Thoracic aorta (tissue), 2 donors: ENCODE measurements around the gene CCDC91. TPM values are rescaled to one million over a fixed set of nuclear protein-coding genes. Genes with fewer than 3 reads are reported as not detected.

Experiments used
- ATAC-seq: fragments of 150-250 bp; one replicate; pipeline ENCODE4 v1.8.0; 2017; ENCODE audit warnings: low read depth; ENCODE audit not compliant: insufficient number of reproducible peaks, low FRiP score
- DNase-seq: peaks from one replicate; pipeline ENCODE4 v3.0.0-alpha.2; 2020; ENCODE audit warnings: low spot score
- H3K27ac ChIP-seq, 2 donors: fragments of 200-600 bp; sonication (generic); 1 replicate in 1 of 2; 2 replicates in 1 of 2; pipeline ENCODE4 v1.5.1; 2016; ENCODE audit warnings: mild to moderate bottlenecking in 2 of 2, moderate library complexity in 2 of 2
- H3K27me3 ChIP-seq: fragments of 200-600 bp; sonication (generic); replicated peaks from 2 replicates; pipeline ENCODE4 v1.6.0; 2016; ENCODE audit warnings: mild to moderate bottlenecking; ENCODE audit not compliant: insufficient read depth
- H3K36me3 ChIP-seq: fragments of 200-600 bp; sonication (generic); one replicate; pipeline ENCODE4 v1.5.1; 2016
- H3K4me1 ChIP-seq, 2 donors: fragments of 200-600 bp; sonication (generic); 1 replicate in 1 of 2; 2 replicates in 1 of 2; pipeline versions ENCODE4 v1.5.1 to v1.6.0; 2016; ENCODE audit warnings: low read depth in 2 of 2, mild to moderate bottlenecking in 1 of 2; ENCODE audit not compliant: control insufficient read depth in 1 of 2
- H3K4me3 ChIP-seq: fragments of 200-600 bp; sonication (generic); 2 replicates; pipeline ENCODE4 v1.5.1; 2016; ENCODE audit warnings: mild to moderate bottlenecking
- H3K9me3 ChIP-seq: fragments of 200-600 bp; sonication (generic); 2 replicates; pipeline ENCODE4 v1.5.1; 2016
- CTCF ChIP-seq: fragments of 200-600 bp; sonication (generic); IDR thresholded peaks from one replicate; pipeline ENCODE4 v1.5.1; 2019; ENCODE audit warnings: antibody characterized with exemption
- total RNA-seq, 2 donors: library from RNA; depleted of rRNA; stranded (reverse); fragments of >200 nt; gene quantifications; one replicate each; pipeline versions ENCODE4 v1.1.0 to v1.2.3, GENCODE V29; 2016

Gene CCDC91
- total RNA-seq, 2 donors from 2014 or later, result 26.6 to 27.6 TPM

- Histone ChIP-seq H3K27ac (no peak overlapping the region), H3K4me1 (no peaks in the 10 kb centered on the region), H3K36me3 (no peaks in the 10 kb centered on the region), H3K9me3 (no peaks in the 10 kb centered on the region), H3K27me3 (no peaks in the 10 kb centered on the region), H3K4me3 (no peak overlapping the region)
- no peak for TF ChIP-seq CTCF
- DNase-seq (no peak), ATAC-seq (no peak)
These were observed 11.5 kb upstream of the CCDC91 start for GRCh38 chr12:28178775-28179174.

- H3K27ac ChIP-seq, result no peak overlapping the region
- ATAC-seq (no peak), DNase-seq (no peak)
- H3K9me3 ChIP-seq, result no peaks in the 10 kb centered on the region
- no peaks in the 10 kb centered on the region for H3K4me1 ChIP-seq
- H3K36me3 ChIP-seq, result no peaks in the 10 kb centered on the region
- H3K4me3 ChIP-seq, result no peak overlapping the region
- H3K27me3 ChIP-seq, result no peaks in the 10 kb centered on the region
- TF ChIP-seq CTCF, result no peak
These were observed 9.5 kb upstream of the CCDC91 start for GRCh38 chr12:28180786-28181185.

GRCh38 chr12:28184375-28184774, 5.9 kb upstream of the CCDC91 start:
- H3K36me3 ChIP-seq, result no peaks in the 10 kb centered on the region
- peaks cover 0 to 1% of the 10 kb centered on the region in 2 donors for H3K4me1 ChIP-seq
- no peaks in the 10 kb centered on the region for H3K27me3 ChIP-seq
- H3K9me3 ChIP-seq, result no peaks in the 10 kb centered on the region
- H3K27ac ChIP-seq, result no peak overlapping the region
- DNase-seq (no peak), ATAC-seq (no peak)
- no peak overlapping the region for H3K4me3 ChIP-seq
- TF ChIP-seq CTCF, result no peak

- no peaks in the 10 kb centered on the region for H3K27me3 ChIP-seq
- H3K36me3 ChIP-seq, result no peaks in the 10 kb centered on the region
- no peak overlapping the region for H3K4me3 ChIP-seq
- H3K4me1 ChIP-seq, result peaks cover 0 to 8% of the 10 kb centered on the region in 2 donors
- TF ChIP-seq CTCF, result no peak
- ATAC-seq, result no peak
- no peak overlapping the region for H3K27ac ChIP-seq
- H3K9me3 ChIP-seq, result no peaks in the 10 kb centered on the region
- DNase-seq, result no peak
These were observed 3.8 kb upstream of the CCDC91 start for GRCh38 chr12:28186500-28186899.

GRCh38 chr12:28189784-28190320, 404 bp upstream of the CCDC91 start:
- DNase-seq, result no peak
- ATAC-seq, result no peak
- H3K27me3 ChIP-seq, result no peaks in the 10 kb centered on the region
- peaks cover 0 to 17% of the 10 kb centered on the region in 2 donors for H3K4me1 ChIP-seq
- H3K27ac ChIP-seq, result peak overlapping the region; percentile 96 to 99
- TF ChIP-seq CTCF, result no peak
- H3K9me3 ChIP-seq, result no peaks in the 10 kb centered on the region
- H3K4me3 ChIP-seq, result peak overlapping the region; percentile 93
- H3K36me3 ChIP-seq, result no peaks in the 10 kb centered on the region
